ENCODE measurements around the gene KLRB1.

GRCh38 chr12:9646794-9647781 lies 39.4 kb upstream of the KLRB1 start:
- TF ChIP-seq CTCF (conservative IDR thresholded peaks at IDR 0.05; ENCODE audit: low read depth, low read length): no peak
- no peak for TF ChIP-seq EZH2 (IDR thresholded peaks at IDR 0.05; ENCODE audit: low read length, unreplicated experiment)

Data from PC-3 (cell line).